Measurements from ENCODE around the gene TNNC2.

Gene TNNC2

GRCh38 chr20:45788351-45788750 is 38.8 kb downstream of the TNNC2 start:
- in situ Hi-C loops (cut with HindIII; ENCODE audit: low sequenced_read_pairs), result no loop called here

- in situ Hi-C loops (cut with HindIII; ENCODE audit: low sequenced_read_pairs), result no loop called here
Measured at GRCh38 chr20:45783656-45784294, 43.3 kb downstream of the TNNC2 start.

- in situ Hi-C loops (cut with HindIII; ENCODE audit: low sequenced_read_pairs), result no loop called here
Measured at GRCh38 chr20:45782890-45783289, 44.2 kb downstream of the TNNC2 start.

- in situ Hi-C loops (cut with HindIII; ENCODE audit: low sequenced_read_pairs), result no loop called here
Measured at GRCh38 chr20:45781391-45781931, 45.7 kb downstream of the TNNC2 start.

GRCh38 chr20:45780159-45780558 is 47.0 kb downstream of the TNNC2 start:
- in situ Hi-C loops (cut with HindIII; ENCODE audit: low sequenced_read_pairs), result no loop called here

- in situ Hi-C loops (cut with HindIII; ENCODE audit: low sequenced_read_pairs), result loop anchor here (10.0 kb wide), 1 partner anchor 464 kb away; no protein-coding TSS in a partner anchor
Measured at GRCh38 chr20:45779011-45779915, 47.8 kb downstream of the TNNC2 start.

GRCh38 chr20:45776931-45777330 is 50.2 kb downstream of the TNNC2 start:
- in situ Hi-C loops (cut with HindIII; ENCODE audit: low sequenced_read_pairs), result loop anchor here (10.0 kb wide), 1 partner anchor 462 kb away; no protein-coding TSS in a partner anchor

GRCh38 chr20:45775411-45775810 is 51.7 kb downstream of the TNNC2 start:
- in situ Hi-C loops (cut with HindIII; ENCODE audit: low sequenced_read_pairs), result loop anchor here (10.0 kb wide), 1 partner anchor 461 kb away; no protein-coding TSS in a partner anchor

GRCh38 chr20:45774945-45775344 is 52.2 kb downstream of the TNNC2 start:
- in situ Hi-C loops (cut with HindIII; ENCODE audit: low sequenced_read_pairs), result loop anchor here (5.0 to 10.0 kb wide), 2 partner anchors 178 to 460 kb away; no protein-coding TSS in a partner anchor
